Omental fat pad (tissue), 4 donors: ENCODE data around the gene GOLGA6D. TPM values are rescaled to one million over a fixed set of nuclear protein-coding genes. Genes with fewer than 3 reads are reported as not detected.
"Not testable (repeated sequence)": the region's sequence is repeated elsewhere in the genome, so short reads cannot be mapped to it uniquely, and the experiment has no call there.

ENCODE experiments used
- ATAC-seq: fragments of 150-250 bp; one replicate; pipeline ENCODE4 v1.9.1; 2016; ENCODE audit warnings: mild to moderate bottlenecking, moderate library complexity; ENCODE audit not compliant: low FRiP score
- DNase-seq: peaks from one replicate; pipeline ENCODE4 v3.0.0-alpha.2; 2019; ENCODE audit warnings: low spot score
- total RNA-seq, 4 donors: library from RNA; depleted of rRNA; stranded (reverse); fragments of >200 nt; gene quantifications; one replicate each; pipeline ENCODE4 v1.1.0, GENCODE V29; 2016
- TF ChIP-seq, protein P1 (sequence below), 3 donors: fragments of 450-650 bp; IDR thresholded peaks; one replicate each; pipeline ENCODE4 v1.5.1; 2016 to 2017; ENCODE audit warnings: antibody characterized with exemption in 3 of 3, mild to moderate bottlenecking in 3 of 3, moderate library complexity in 2 of 3

Gene GOLGA6D, protein sequence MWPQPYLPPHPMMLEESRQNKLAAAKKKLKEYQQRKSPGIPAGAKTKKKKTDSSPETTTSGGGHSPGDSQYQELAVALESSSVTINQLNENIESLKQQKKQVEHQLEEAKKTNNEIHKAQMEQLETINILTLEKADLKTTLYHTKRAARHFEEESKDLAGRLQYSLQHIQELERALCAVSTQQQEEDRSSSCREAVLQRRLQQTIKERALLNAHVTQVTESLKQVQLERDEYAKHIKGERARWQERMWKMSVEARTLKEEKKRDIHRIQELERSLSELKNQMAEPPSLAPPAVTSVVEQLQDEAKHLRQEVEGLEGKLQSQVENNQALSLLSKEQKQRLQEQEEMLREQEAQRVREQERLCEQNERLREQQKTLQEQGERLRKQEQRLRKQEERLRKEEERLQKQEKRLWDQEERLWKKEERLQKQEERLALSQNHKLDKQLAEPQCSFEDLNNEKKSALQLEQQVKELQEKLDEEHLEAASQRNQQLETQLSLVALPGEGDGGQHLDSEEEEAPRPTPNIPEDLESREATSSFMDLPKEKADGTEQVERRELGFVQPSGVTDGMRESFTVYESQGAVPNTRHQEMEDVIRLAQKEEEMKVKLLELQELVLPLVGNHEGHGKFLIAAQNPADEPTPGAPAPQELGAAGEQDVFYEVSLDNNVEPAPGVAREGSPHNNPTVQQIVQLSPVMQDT
- under 1 TPM in 1 of 4 donors, not detected in 3; 0.36 TPM for total RNA-seq

DNA sequence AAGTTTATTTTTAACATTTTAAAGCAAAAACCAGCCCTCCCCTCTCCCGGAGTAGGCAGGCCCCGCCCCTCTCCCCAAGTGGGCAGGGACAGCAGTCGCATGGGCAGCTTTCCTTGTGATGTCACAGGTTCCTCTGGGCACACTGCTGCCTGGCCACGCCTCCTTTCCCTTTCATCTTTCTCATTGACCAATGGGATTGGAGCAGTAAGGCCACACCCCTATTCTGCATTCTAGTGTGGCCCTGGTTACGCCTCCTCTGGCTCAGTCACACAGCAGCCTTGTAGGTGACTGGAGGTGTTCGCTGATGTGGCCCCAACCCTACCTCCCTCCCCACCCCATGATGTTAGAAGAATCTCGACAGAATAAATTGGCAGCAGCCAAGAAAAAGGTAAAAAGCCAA is at the start of gene GOLGA6D:
TSS of gene GOLGA6D (plus strand) at position 264 of the 400 bp plus-strand sequence. CDS start at position 305, 41 bp downstream.
- DNase-seq, ATAC-seq: not testable (repeated sequence)

DNA sequence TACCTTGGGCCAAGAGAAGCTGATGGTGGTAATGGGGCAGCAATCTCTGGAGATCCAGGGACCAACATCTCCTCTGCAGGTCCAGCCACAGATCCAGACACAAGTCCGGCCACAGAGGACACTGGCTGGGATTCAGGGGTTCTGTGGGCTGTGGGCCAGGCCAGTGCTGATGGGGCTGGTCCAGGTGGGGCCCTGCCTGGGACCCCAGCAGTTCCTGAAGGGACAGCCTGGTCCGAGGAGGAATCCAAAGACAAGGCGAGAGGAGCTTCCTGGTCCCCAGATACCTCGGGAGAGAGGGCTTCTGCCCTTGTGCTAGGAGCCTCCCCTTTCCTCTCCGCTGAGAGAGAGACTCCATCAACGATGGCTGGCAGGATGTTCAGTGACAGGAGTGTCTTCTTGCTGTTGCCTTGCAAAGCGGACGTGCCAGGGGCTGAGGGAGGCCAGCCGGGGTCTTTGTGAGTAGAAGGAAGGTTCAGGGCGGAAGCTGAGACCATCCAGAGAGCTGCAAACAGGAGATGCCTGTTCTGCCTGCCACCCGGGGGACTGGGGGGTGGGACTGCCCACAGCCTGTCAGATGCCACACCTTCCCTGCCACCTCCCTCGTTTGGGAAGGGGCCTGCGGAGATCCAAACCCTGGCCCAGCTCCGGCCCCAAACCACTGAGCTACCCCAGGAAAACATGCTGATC is 49.0 kb upstream of the GOLGA6D start:
- no peak for ATAC-seq
- TF ChIP-seq, protein P1, sequence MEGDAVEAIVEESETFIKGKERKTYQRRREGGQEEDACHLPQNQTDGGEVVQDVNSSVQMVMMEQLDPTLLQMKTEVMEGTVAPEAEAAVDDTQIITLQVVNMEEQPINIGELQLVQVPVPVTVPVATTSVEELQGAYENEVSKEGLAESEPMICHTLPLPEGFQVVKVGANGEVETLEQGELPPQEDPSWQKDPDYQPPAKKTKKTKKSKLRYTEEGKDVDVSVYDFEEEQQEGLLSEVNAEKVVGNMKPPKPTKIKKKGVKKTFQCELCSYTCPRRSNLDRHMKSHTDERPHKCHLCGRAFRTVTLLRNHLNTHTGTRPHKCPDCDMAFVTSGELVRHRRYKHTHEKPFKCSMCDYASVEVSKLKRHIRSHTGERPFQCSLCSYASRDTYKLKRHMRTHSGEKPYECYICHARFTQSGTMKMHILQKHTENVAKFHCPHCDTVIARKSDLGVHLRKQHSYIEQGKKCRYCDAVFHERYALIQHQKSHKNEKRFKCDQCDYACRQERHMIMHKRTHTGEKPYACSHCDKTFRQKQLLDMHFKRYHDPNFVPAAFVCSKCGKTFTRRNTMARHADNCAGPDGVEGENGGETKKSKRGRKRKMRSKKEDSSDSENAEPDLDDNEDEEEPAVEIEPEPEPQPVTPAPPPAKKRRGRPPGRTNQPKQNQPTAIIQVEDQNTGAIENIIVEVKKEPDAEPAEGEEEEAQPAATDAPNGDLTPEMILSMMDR (IDR thresholded peaks at IDR 0.05): no peak
- no peak for DNase-seq

DNA sequence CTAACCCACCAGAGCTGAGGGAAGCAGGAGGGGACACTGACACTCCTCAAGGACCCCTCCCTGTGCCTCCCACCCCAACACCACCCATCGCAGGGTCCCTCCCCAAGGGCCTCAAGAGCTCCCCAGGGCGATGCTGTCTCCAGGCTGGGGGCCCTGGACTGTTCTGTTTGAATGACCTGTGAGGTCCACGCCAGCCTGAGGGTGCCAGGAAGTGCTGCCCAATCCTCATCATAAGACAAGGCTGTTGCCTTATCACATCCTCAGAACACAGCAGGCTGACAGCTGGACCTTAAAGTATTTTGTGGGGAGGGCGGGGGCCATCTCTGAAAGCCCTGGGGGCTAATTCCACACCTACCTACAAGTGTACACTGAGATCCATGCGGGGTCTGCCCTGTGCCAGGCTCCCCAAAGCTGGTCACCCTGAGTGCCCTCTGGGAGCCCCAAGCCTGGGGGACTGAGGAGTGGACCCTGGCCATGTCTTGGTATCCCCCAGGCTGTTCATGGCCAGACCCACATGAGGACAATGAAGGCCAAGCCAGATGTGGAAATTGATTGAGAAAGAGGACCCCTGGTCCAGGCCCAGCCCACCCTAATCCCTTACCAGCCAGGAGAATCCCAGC is 48.3 kb upstream of the GOLGA6D start:
- DNase-seq (no peak), ATAC-seq (no peak)
- TF ChIP-seq, protein P1 (IDR thresholded peaks at IDR 0.05): no peak

DNA sequence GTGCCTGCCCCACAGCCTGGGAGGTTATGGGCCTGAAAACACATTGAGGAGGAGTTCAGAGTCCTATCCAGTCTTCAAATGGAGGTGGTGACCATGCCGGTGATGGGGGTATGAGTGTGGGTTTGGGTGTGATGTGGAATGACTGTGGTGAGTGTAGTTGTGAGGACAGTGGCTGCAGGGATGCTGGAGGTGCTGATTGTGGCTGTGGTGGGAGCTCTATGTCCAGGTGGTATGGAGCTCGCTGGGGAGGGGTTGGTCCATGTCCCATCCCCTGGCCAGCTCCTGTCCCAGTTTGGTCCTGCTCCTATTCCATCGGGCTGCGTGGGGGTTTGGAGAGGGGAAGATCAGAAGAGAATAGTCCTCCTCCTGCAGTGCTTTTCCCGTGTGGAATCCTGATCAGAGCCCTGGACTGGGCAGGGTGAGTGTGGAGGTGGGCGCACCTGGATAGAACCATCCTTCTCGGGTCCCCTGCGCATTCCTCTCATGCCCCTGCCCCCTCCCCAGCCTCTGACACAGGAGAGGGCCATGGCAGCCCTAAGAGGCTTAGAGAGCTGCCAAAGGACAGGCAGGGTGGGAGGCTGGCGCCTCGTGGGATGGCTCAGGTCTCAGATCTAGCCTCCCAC is 47.5 kb upstream of the GOLGA6D start:
- DNase-seq: no peak
- no peak for ATAC-seq

DNA sequence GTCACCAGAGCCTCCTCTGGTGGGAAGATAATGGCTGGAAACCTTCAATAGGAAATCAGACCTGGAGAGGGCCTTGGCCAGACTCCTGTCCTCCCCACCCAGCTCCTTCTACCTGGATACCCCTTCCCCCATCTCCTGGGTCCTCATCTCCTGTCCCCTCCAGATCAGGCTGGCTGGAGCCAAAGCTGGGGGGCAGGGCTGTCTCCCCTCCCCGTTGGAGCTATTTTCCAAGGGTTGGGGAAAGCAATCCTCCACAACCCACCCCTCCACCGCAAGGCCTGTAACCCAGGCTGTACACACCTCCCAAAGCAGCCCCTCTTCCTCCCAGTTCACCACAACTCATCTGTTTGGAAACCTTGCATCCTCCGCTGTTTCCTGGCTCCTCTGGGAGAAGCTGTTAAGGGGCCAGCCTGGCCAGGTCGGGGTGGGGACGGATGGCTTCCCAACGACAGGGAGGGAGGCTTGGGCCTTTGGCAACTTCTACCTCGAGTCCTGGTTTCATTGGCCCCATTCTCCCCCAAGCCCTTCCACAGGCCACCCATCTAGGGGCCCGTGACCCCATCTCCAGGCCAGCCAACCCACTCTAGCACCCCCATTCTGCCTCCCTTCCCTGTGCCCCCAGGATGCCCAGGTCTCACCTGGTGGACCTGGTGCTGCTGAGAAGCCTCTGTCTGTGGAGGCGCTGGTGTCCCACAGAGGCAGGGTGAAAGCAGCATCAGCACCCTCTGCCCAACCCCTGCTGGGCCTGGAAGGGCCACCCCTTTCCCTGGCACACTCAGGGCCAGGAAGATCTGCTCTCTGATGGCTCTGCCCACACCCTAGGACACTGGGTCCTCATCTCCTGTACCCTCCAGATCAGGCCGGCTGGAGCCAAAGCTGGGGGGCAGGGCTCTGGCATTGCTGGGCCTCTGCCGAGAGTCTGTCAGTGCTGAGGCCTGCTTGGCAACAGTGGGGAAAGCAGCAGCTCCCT is 46.6 kb upstream of the GOLGA6D start:
- TF ChIP-seq, protein P1 (IDR thresholded peaks at IDR 0.05): no peak
- DNase-seq (no peak), ATAC-seq (no peak)

More for the DNA sequence above, 47.5 kb upstream of the GOLGA6D start:
- TF ChIP-seq, protein P1 (IDR thresholded peaks at IDR 0.05): no peak

DNA sequence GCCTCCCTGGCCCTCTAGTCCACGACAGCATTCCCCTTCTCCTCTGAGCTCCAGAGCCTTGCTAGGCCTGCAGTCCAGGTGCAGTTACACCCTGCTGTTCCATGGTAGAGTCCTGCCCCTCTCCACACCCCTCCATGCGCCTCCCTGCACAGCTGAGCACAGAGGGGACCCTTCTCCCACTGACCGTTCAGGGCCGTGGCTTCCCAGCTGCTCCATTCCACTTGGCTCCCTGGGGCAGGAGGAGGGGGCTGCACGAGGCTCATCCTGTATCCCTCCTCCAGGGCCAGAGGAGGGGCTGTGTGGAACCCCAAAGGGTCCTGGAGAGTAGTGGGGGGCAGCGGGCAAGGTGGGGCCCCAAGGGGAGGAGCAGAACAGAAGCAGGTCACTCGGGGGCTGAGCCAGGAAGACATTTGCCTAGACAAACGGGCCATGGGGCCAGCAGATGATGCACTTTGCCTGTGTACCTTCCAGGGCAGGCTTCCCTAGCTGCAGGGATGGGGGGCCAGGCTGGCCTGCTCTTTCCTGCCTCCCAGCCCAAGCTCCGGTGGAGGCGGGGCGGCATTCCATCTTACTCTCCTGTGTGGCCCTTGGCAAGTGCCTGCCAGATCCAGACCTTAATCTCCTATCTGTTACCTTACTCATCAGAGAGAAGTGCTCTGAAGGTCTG is 45.2 kb upstream of the GOLGA6D start:
- ATAC-seq (no peak), DNase-seq (no peak)
- TF ChIP-seq, protein P1 (IDR thresholded peaks at IDR 0.05): no peak
